GM12878 (cell line): Measurements from ENCODE around the gene CTSW. TPM values are rescaled to one million over a fixed set of nuclear protein-coding genes. Genes with fewer than 3 reads are reported as not detected.

ENCODE experiments used
- BACH1 ChIP-seq: fragments of 450-650 bp; IDR thresholded peaks from 2 replicates; pipeline ENCODE4 v1.6.1; 2017; ENCODE audit warnings: mild to moderate bottlenecking, borderline replicate concordance
- BMI1 ChIP-seq: fragments of 450-650 bp; IDR thresholded peaks from 2 replicates; pipeline ENCODE4 v1.6.1; 2016; ENCODE audit warnings: mild to moderate bottlenecking, moderate library complexity, borderline replicate concordance
- CBX3 ChIP-seq: fragments of 200-600 bp; sonication (generic); IDR thresholded peaks from 2 replicates; pipeline ENCODE4 v1.6.1; 2016; ENCODE audit warnings: low read depth, borderline replicate concordance
- ETV6 ChIP-seq, 2 experiments: fragments of 450-650 bp in 1 of 2; IDR thresholded peaks in 1 of 2; conservative IDR thresholded peaks in 1 of 2; 2 replicates each; pipeline ENCODE4 v1.6.1; 2014; ENCODE audit warnings: antibody characterized with exemption in 1 of 2, borderline replicate concordance in 1 of 2, low read depth in 1 of 2, mild to moderate bottlenecking in 1 of 2, moderate library complexity in 1 of 2
- MTA2 ChIP-seq: fragments of 450-650 bp; IDR thresholded peaks from 2 replicates; pipeline ENCODE4 v1.6.1; 2016; ENCODE audit warnings: low read depth, mild to moderate bottlenecking, moderate library complexity
- NFXL1 ChIP-seq: fragments of 450-650 bp; IDR thresholded peaks from 2 replicates; pipeline ENCODE4 v1.6.1; 2017; ENCODE audit warnings: antibody characterized with exemption, mild to moderate bottlenecking, borderline replicate concordance
- NFYB ChIP-seq: IDR thresholded peaks from 2 replicates; pipeline ENCODE4 v1.6.1; 2011; ENCODE audit warnings: low read depth, mild to moderate bottlenecking, low read length, improper control_type of control experiment, moderate library complexity; ENCODE audit not compliant: insufficient read depth
- PAX5 ChIP-seq: IDR thresholded peaks from 2 replicates; pipeline ENCODE4 v1.6.1; 2011; ENCODE audit warnings: low read depth, low read length, borderline replicate concordance
- RBBP5 ChIP-seq: fragments of 200-600 bp; sonication (generic); conservative IDR thresholded peaks from 2 replicates; pipeline ENCODE4 v1.6.1; 2016
- TAF1 ChIP-seq: IDR thresholded peaks from 2 replicates; pipeline ENCODE4 v1.6.1; 2011; ENCODE audit warnings: mild to moderate bottlenecking, low read depth, low read length, borderline replicate concordance
- TBL1XR1 ChIP-seq: IDR thresholded peaks from 2 replicates; pipeline ENCODE4 v1.6.1; 2012; ENCODE audit warnings: low read depth, low read length, improper control_type of control experiment
- YBX1 ChIP-seq: fragments of 450-650 bp; IDR thresholded peaks from 2 replicates; pipeline ENCODE4 v1.6.1; 2016; ENCODE audit warnings: antibody characterized with exemption
- polyA plus RNA-seq, 11 experiments: library from polyadenylated mRNA; depleted of rRNA in 4 of 11; unstranded in 6 of 11; stranded (reverse) in 5 of 11; fragments of >200 nt; fragmentation: Nextera tagmentation in 4 of 11; fragmentation: Illumina TruSeq in 1 of 11; extraction: Ambion mirVana in 4 of 11; extraction: Trizol in 1 of 11; gene quantifications; 1 replicate in 1 of 11; 2 replicates in 10 of 11; pipeline versions ENCODE4 v1.2.1 to v1.2.3, GENCODE V29; 2011 to 2016; ENCODE audit warnings: inconsistent platforms in 2 of 11, missing spikeins in 2 of 11, low read depth in 1 of 11
- total RNA-seq, 4 experiments: library from RNA; depleted of rRNA in 3 of 4; stranded (reverse); fragments of >200 nt in 3 of 4; fragmentation: Illumina TruSeq in 1 of 4; extraction: Trizol in 1 of 4; gene quantifications; 2 replicates each; pipeline versions ENCODE4 v1.2.1 to v1.2.3, GENCODE V29; 2013 to 2021
- TF ChIP-seq, protein P1 (sequence below): fragments of 450-650 bp; formaldehyde crosslinking; IDR thresholded peaks from 2 replicates; pipeline ENCODE4 v1.4.0; 2022; ENCODE audit warnings: mild to moderate bottlenecking, moderate library complexity
- TF ChIP-seq, protein P2 (sequence below): fragments of 450-650 bp; IDR thresholded peaks from 2 replicates; pipeline ENCODE4 v1.6.1; 2017; ENCODE audit warnings: borderline replicate concordance
- TF ChIP-seq, protein P3 (sequence below): fragments of 450-650 bp; IDR thresholded peaks from 2 replicates; pipeline ENCODE4 v1.6.1; 2018; ENCODE audit warnings: mild to moderate bottlenecking, low read depth, moderate library complexity; ENCODE audit not compliant: partially characterized antibody
- TF ChIP-seq, protein P4 (sequence below): fragments of 450-650 bp; IDR thresholded peaks from 2 replicates; pipeline ENCODE4 v1.6.1; 2017; ENCODE audit warnings: mild to moderate bottlenecking

The CTSW gene
- total and polyA plus RNA-seq, 10 of the 15 experiments (the other 5 are each of a cell fraction or from before 2014, with no cell fraction given) = 0.53 to 12.0 (median 1.7) TPM

DNA sequence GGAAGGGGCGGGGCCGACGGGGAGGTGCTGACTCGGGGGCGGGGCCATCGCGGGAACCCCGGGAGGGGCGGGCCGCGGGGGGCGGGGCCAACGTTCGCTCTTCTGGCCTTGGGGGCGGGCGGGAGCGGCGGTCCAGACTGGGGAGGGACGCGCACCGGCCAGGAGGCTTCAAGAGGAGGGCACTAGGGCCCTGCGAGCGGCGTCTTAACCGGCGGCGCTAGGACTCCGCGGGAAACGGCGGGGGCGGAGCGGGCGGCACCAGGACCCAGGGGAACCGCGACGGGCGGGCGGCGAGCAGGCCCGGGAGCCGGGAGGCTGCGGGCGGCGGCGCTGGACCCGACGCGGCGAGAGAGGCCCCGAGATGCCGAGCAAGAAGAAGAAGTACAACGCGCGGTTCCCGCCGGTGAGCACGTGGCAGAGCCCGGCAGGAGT lies 39.5 kb downstream of the CTSW start, which contains the start of gene DRAP1 (continued):
- TF ChIP-seq, protein P1, sequence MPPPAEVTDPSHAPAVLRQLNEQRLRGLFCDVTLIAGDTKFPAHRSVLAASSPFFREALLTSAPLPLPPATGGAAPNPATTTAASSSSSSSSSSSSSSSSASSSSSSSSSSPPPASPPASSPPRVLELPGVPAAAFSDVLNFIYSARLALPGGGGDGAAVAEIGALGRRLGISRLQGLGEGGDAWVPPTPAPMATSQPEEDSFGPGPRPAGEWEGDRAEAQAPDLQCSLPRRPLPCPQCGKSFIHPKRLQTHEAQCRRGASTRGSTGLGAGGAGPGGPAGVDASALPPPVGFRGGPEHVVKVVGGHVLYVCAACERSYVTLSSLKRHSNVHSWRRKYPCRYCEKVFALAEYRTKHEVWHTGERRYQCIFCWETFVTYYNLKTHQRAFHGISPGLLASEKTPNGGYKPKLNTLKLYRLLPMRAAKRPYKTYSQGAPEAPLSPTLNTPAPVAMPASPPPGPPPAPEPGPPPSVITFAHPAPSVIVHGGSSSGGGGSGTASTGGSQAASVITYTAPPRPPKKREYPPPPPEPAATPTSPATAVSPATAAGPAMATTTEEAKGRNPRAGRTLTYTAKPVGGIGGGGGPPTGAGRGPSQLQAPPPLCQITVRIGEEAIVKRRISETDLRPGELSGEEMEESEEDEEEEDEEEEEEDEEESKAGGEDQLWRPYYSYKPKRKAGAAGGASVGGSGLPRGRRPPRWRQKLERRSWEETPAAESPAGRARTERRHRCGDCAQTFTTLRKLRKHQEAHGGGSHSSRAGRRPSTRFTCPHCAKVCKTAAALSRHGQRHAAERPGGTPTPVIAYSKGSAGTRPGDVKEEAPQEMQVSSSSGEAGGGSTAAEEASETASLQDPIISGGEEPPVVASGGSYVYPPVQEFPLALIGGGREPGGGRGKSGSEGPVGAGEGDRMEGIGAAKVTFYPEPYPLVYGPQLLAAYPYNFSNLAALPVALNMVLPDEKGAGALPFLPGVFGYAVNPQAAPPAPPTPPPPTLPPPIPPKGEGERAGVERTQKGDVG (CRISPR knock-in tag) = no peak
- TF ChIP-seq ETV6 (conservative IDR thresholded peaks at IDR 0.05 in 1 of 2, IDR thresholded peaks at IDR 0.05 in 1 of 2; ENCODE audit: borderline replicate concordance in 1 of 2, low read depth in 1 of 2) = peak in 1 of 2 experiments; percentile 52; a peak in 1 of 4 replicates
- TF ChIP-seq NFXL1 = peak; percentile 93
- no peak for TF ChIP-seq BMI1
- TF ChIP-seq PAX5 = peak; percentile 61; the same call in 1 of the 2 replicates
- TF ChIP-seq, protein P2, sequence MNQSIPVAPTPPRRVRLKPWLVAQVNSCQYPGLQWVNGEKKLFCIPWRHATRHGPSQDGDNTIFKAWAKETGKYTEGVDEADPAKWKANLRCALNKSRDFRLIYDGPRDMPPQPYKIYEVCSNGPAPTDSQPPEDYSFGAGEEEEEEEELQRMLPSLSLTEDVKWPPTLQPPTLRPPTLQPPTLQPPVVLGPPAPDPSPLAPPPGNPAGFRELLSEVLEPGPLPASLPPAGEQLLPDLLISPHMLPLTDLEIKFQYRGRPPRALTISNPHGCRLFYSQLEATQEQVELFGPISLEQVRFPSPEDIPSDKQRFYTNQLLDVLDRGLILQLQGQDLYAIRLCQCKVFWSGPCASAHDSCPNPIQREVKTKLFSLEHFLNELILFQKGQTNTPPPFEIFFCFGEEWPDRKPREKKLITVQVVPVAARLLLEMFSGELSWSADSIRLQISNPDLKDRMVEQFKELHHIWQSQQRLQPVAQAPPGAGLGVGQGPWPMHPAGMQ = no peak
- TF ChIP-seq, protein P3, sequence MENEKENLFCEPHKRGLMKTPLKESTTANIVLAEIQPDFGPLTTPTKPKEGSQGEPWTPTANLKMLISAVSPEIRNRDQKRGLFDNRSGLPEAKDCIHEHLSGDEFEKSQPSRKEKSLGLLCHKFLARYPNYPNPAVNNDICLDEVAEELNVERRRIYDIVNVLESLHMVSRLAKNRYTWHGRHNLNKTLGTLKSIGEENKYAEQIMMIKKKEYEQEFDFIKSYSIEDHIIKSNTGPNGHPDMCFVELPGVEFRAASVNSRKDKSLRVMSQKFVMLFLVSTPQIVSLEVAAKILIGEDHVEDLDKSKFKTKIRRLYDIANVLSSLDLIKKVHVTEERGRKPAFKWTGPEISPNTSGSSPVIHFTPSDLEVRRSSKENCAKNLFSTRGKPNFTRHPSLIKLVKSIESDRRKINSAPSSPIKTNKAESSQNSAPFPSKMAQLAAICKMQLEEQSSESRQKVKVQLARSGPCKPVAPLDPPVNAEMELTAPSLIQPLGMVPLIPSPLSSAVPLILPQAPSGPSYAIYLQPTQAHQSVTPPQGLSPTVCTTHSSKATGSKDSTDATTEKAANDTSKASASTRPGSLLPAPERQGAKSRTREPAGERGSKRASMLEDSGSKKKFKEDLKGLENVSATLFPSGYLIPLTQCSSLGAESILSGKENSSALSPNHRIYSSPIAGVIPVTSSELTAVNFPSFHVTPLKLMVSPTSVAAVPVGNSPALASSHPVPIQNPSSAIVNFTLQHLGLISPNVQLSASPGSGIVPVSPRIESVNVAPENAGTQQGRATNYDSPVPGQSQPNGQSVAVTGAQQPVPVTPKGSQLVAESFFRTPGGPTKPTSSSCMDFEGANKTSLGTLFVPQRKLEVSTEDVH = no peak
- TF ChIP-seq CBX3 = no peak
- no peak for TF ChIP-seq MTA2
- TF ChIP-seq YBX1 = no peak
- TF ChIP-seq RBBP5 = no peak
- TF ChIP-seq TAF1 = 0 out of 2 replicates have a peak, but pooled peaks have one; percentile 20
- no peak for TF ChIP-seq NFYB
- peak; percentile 95 for TF ChIP-seq TBL1XR1
- TF ChIP-seq, protein P4, sequence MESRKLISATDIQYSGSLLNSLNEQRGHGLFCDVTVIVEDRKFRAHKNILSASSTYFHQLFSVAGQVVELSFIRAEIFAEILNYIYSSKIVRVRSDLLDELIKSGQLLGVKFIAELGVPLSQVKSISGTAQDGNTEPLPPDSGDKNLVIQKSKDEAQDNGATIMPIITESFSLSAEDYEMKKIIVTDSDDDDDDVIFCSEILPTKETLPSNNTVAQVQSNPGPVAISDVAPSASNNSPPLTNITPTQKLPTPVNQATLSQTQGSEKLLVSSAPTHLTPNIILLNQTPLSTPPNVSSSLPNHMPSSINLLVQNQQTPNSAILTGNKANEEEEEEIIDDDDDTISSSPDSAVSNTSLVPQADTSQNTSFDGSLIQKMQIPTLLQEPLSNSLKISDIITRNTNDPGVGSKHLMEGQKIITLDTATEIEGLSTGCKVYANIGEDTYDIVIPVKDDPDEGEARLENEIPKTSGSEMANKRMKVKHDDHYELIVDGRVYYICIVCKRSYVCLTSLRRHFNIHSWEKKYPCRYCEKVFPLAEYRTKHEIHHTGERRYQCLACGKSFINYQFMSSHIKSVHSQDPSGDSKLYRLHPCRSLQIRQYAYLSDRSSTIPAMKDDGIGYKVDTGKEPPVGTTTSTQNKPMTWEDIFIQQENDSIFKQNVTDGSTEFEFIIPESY = no peak
- peak; percentile 90 for TF ChIP-seq BACH1
